Neural cell (in vitro differentiated cells): ENCODE results near the gene UBE3D. TPM values are rescaled to one million over a fixed set of nuclear protein-coding genes. Genes with fewer than 3 reads are reported as not detected.

Experiments used
- H2AFZ ChIP-seq: fragments of 200-600, 300-800 bp; sonication (generic), shearing (Covaris generic); 2 replicates; pipeline ENCODE4 v1.6.0; 2014; ENCODE audit warnings: low read depth, mild to moderate bottlenecking, antibody characterized with exemption, low read length, moderate library complexity
- H3F3A ChIP-seq: fragments of 200-600 bp; shearing (Covaris generic); 2 replicates; pipeline ENCODE4 v1.6.1; 2016; ENCODE audit warnings: mild to moderate bottlenecking, moderate library complexity, mixed read lengths, antibody characterized with exemption, low read length; ENCODE audit not compliant: insufficient read depth, poor library complexity, severe bottlenecking
- H3K27ac ChIP-seq: fragments of 200-600, 300-800 bp; sonication (generic), shearing (Covaris generic); 2 replicates; pipeline ENCODE4 v1.5.1; 2014; ENCODE audit warnings: mild to moderate bottlenecking, low read length, moderate library complexity
- H3K27me3 ChIP-seq: fragments of 300-800, 200-600 bp; sonication (generic), shearing (Covaris generic); 2 replicates; pipeline ENCODE4 v1.6.0; 2014; ENCODE audit warnings: mild to moderate bottlenecking, low read depth, low read length, moderate library complexity; ENCODE audit not compliant: insufficient read depth
- H3K36me3 ChIP-seq: fragments of 300-800, 200-600 bp; sonication (generic), shearing (Covaris generic); 2 replicates; pipeline ENCODE4 v1.5.1; 2014; ENCODE audit warnings: mild to moderate bottlenecking, antibody characterized with exemption, low read length, moderate library complexity; ENCODE audit not compliant: insufficient read depth
- H3K4me2 ChIP-seq: fragments of 300-800, 200-600 bp; sonication (generic), shearing (Covaris generic); 2 replicates; pipeline ENCODE4 v1.6.0; 2014; ENCODE audit warnings: mild to moderate bottlenecking, low read length
- H3K4me3 ChIP-seq: fragments of 300-800, 200-600 bp; sonication (generic), shearing (Covaris generic); 2 replicates; pipeline ENCODE4 v1.5.1; 2014; ENCODE audit warnings: mild to moderate bottlenecking, low read length, moderate library complexity
- H3K79me2 ChIP-seq: fragments of 200-600 bp; shearing (Covaris generic); replicated peaks from 2 replicates; pipeline ENCODE4 v1.6.0; 2014; ENCODE audit warnings: mild to moderate bottlenecking, low read length, moderate library complexity; ENCODE audit not compliant: insufficient read depth
- H3K9ac ChIP-seq: fragments of 300-800, 200-600 bp; sonication (generic), shearing (Covaris generic); 2 replicates; pipeline ENCODE4 v1.6.1; 2016; ENCODE audit warnings: mild to moderate bottlenecking, low read length, mixed read lengths
- H3K9me2 ChIP-seq: fragments of 200-600 bp; shearing (Covaris generic); 2 replicates; pipeline ENCODE4 v1.6.1; 2016; ENCODE audit warnings: mild to moderate bottlenecking, low read length, mixed read lengths; ENCODE audit not compliant: insufficient read depth
- H3K9me3 ChIP-seq: fragments of 200-600, 300-800 bp; sonication (generic), shearing (Covaris generic); 2 replicates; pipeline ENCODE4 v1.6.1; 2016; ENCODE audit warnings: mild to moderate bottlenecking, mixed run types, low read length, moderate library complexity, mixed read lengths
- H4K20me1 ChIP-seq: fragments of 200-600 bp; shearing (Covaris generic); 2 replicates; pipeline ENCODE4 v1.6.1; 2016; ENCODE audit warnings: mild to moderate bottlenecking, mixed run types; ENCODE audit not compliant: insufficient read depth
- EP300 ChIP-seq: fragments of 450-650 bp; conservative IDR thresholded peaks from 2 replicates; pipeline ENCODE4 v1.6.1; 2014; ENCODE audit warnings: antibody characterized with exemption, mild to moderate bottlenecking, moderate library complexity; ENCODE audit not compliant: poor library complexity, severe bottlenecking
- EZH2 ChIP-seq: fragments of 200-600, 300-800 bp; shearing (Covaris generic), sonication (generic); IDR thresholded peaks from 2 replicates; pipeline ENCODE4 v1.6.1; 2014; ENCODE audit warnings: antibody characterized with exemption, low read length, borderline replicate concordance, mild to moderate bottlenecking; ENCODE audit not compliant: insufficient read depth, poor library complexity, severe bottlenecking
- MXI1 ChIP-seq: fragments of 450-650 bp; conservative IDR thresholded peaks from 2 replicates; pipeline ENCODE4 v1.6.1; 2014; ENCODE audit warnings: antibody characterized with exemption, mild to moderate bottlenecking; ENCODE audit not compliant: poor library complexity, severe bottlenecking
- POLR2AphosphoS5 ChIP-seq: IDR thresholded peaks from 2 replicates; pipeline ENCODE4 v1.6.1; 2012
- RAD21 ChIP-seq: fragments of 450-650 bp; conservative IDR thresholded peaks from 2 replicates; pipeline ENCODE4 v1.6.1; 2014; ENCODE audit warnings: antibody characterized with exemption, mild to moderate bottlenecking, moderate library complexity
- SMC3 ChIP-seq: fragments of 450-650 bp; conservative IDR thresholded peaks from 2 replicates; pipeline ENCODE4 v1.6.1; 2014; ENCODE audit warnings: antibody characterized with exemption, mild to moderate bottlenecking, moderate library complexity; ENCODE audit not compliant: poor library complexity
- TAF1 ChIP-seq: IDR thresholded peaks from 2 replicates; pipeline ENCODE4 v1.6.1; 2012; ENCODE audit warnings: low read depth
- polyA plus RNA-seq: library from polyadenylated mRNA; depleted of rRNA; stranded (reverse); fragments of >200 nt; gene quantifications from 2 replicates; pipeline ENCODE4 v1.2.3, GENCODE V29; 2014
- TF ChIP-seq, protein P1 (sequence below): IDR thresholded peaks from 2 replicates; pipeline ENCODE4 v1.6.1; 2012; ENCODE audit warnings: borderline replicate concordance
- TF ChIP-seq, protein P2 (sequence below): fragments of 450-650 bp; IDR thresholded peaks from 2 replicates; pipeline ENCODE4 v1.5.1; 2014; ENCODE audit warnings: antibody characterized with exemption, mild to moderate bottlenecking, moderate library complexity; ENCODE audit not compliant: poor library complexity, severe bottlenecking

The UBE3D gene
- polyA plus RNA-seq, 1 donor from 2014 or later: 11.6 TPM

GRCh38 chr6:83062225-83062624 is 3.4 kb downstream of the UBE3D start:
- Histone ChIP-seq H3K27me3 (no peaks in the 10 kb centered on the region), H3K9me2 (no peaks in the 10 kb centered on the region), H3K79me2 (no peaks in the 10 kb centered on the region), H3F3A (peaks cover 3% of the 10 kb centered on the region), H3K4me2 (no peak overlapping the region), H4K20me1 (no peaks in the 10 kb centered on the region), H2AFZ (no peak overlapping the region), H3K9me3 (no peaks in the 10 kb centered on the region), H3K36me3 (no peaks in the 10 kb centered on the region), H3K4me3 (no peak overlapping the region), H3K27ac (no peak overlapping the region), H3K9ac (no peak overlapping the region)
- TF ChIP-seq, protein P1, sequence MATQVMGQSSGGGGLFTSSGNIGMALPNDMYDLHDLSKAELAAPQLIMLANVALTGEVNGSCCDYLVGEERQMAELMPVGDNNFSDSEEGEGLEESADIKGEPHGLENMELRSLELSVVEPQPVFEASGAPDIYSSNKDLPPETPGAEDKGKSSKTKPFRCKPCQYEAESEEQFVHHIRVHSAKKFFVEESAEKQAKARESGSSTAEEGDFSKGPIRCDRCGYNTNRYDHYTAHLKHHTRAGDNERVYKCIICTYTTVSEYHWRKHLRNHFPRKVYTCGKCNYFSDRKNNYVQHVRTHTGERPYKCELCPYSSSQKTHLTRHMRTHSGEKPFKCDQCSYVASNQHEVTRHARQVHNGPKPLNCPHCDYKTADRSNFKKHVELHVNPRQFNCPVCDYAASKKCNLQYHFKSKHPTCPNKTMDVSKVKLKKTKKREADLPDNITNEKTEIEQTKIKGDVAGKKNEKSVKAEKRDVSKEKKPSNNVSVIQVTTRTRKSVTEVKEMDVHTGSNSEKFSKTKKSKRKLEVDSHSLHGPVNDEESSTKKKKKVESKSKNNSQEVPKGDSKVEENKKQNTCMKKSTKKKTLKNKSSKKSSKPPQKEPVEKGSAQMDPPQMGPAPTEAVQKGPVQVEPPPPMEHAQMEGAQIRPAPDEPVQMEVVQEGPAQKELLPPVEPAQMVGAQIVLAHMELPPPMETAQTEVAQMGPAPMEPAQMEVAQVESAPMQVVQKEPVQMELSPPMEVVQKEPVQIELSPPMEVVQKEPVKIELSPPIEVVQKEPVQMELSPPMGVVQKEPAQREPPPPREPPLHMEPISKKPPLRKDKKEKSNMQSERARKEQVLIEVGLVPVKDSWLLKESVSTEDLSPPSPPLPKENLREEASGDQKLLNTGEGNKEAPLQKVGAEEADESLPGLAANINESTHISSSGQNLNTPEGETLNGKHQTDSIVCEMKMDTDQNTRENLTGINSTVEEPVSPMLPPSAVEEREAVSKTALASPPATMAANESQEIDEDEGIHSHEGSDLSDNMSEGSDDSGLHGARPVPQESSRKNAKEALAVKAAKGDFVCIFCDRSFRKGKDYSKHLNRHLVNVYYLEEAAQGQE: no peak
- TF ChIP-seq EP300: no peak
- TF ChIP-seq TAF1: no peak
- TF ChIP-seq EZH2: no peak

GRCh38 chr6:83061190-83061589 is 4.5 kb downstream of the UBE3D start:
- H3K79me2 ChIP-seq: no peaks in the 10 kb centered on the region

More at GRCh38 chr6:83061190-83061589, 4.5 kb downstream of the UBE3D start:
- Histone ChIP-seq H3K9ac (no peak overlapping the region), H3K27ac (no peak overlapping the region), H3K4me2 (no peak overlapping the region), H3K9me3 (no peaks in the 10 kb centered on the region), H3K4me3 (no peak overlapping the region), H3K27me3 (no peaks in the 10 kb centered on the region), H3F3A (no peaks in the 10 kb centered on the region), H4K20me1 (no peaks in the 10 kb centered on the region), H2AFZ (no peak overlapping the region), H3K36me3 (no peaks in the 10 kb centered on the region), H3K9me2 (no peaks in the 10 kb centered on the region)
- TF ChIP-seq RAD21 (no peak), EZH2 (no peak), MXI1 (no peak), SMC3 (no peak), EP300 (no peak), POLR2AphosphoS5 (no peak), TAF1 (no peak)
- TF ChIP-seq, protein P2, sequence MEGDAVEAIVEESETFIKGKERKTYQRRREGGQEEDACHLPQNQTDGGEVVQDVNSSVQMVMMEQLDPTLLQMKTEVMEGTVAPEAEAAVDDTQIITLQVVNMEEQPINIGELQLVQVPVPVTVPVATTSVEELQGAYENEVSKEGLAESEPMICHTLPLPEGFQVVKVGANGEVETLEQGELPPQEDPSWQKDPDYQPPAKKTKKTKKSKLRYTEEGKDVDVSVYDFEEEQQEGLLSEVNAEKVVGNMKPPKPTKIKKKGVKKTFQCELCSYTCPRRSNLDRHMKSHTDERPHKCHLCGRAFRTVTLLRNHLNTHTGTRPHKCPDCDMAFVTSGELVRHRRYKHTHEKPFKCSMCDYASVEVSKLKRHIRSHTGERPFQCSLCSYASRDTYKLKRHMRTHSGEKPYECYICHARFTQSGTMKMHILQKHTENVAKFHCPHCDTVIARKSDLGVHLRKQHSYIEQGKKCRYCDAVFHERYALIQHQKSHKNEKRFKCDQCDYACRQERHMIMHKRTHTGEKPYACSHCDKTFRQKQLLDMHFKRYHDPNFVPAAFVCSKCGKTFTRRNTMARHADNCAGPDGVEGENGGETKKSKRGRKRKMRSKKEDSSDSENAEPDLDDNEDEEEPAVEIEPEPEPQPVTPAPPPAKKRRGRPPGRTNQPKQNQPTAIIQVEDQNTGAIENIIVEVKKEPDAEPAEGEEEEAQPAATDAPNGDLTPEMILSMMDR: no peak
- TF ChIP-seq, protein P1: no peak
